Body of pancreas (tissue), 4 donors: ENCODE measurements around the gene TIMM10. TPM values are rescaled to one million over a fixed set of nuclear protein-coding genes. Genes with fewer than 3 reads are reported as not detected.

Experiments used
- ATAC-seq: fragments of 150-250 bp; one replicate; pipeline ENCODE4 v1.9.1; 2016
- DNase-seq, 4 donors: peaks; one replicate each; pipeline ENCODE4 v3.0.0-alpha.2; 2019
- H3K27ac ChIP-seq, 4 donors: fragments of 200-600 bp; sonication (generic); 1 replicate in 3 of 4; 2 replicates in 1 of 4; pipeline versions ENCODE4 v1.5.1 to v1.6.1; 2016 to 2019; ENCODE audit warnings: mild to moderate bottlenecking in 1 of 4, mixed read lengths in 1 of 4, moderate library complexity in 1 of 4
- H3K27me3 ChIP-seq, 2 donors: fragments of 200-600 bp; sonication (generic); one replicate each; pipeline ENCODE4 v1.6.0; 2016; ENCODE audit warnings: mild to moderate bottlenecking in 1 of 2
- H3K36me3 ChIP-seq, 2 donors: fragments of 200-600 bp; sonication (generic); replicated peaks in 1 of 2; 2 replicates each; pipeline ENCODE4 v1.5.1; 2016; ENCODE audit warnings: low read depth in 2 of 2; ENCODE audit not compliant: insufficient read depth in 1 of 2
- H3K4me1 ChIP-seq: fragments of 200-600 bp; sonication (generic); one replicate; pipeline ENCODE4 v1.6.0; 2016
- H3K4me3 ChIP-seq, 2 donors: fragments of 200-600 bp; sonication (generic); 1 replicate in 1 of 2; 2 replicates in 1 of 2; pipeline ENCODE4 v1.5.1; 2016 to 2019
- H3K9me3 ChIP-seq, 3 donors: fragments of 200-600 bp; sonication (generic); 1 replicate in 2 of 3; 2 replicates in 1 of 3; pipeline ENCODE4 v1.5.1; 2016
- POLR2A ChIP-seq, 3 donors: fragments of 450-650 bp; IDR thresholded peaks; one replicate each; pipeline ENCODE4 v1.6.1; 2016; ENCODE audit warnings: antibody characterized with exemption in 3 of 3, mild to moderate bottlenecking in 2 of 3
- WGBS, 2 donors: methylation state at CpG; one replicate each; pipeline ENCODE4 v1.1.5; 2017; 5-methylcytosine and 5-hydroxymethylcytosine counted together
- intact Hi-C: fragments of 100-400 bp; cut with DNase I; formaldehyde crosslinking; loops from one replicate; pipeline ENCODE4 v1.15.1; 2023
- total RNA-seq, 2 donors: library from RNA; depleted of rRNA; stranded (reverse); fragments of >200 nt; gene quantifications; one replicate each; pipeline ENCODE4 v1.1.0, GENCODE V29; 2016
- TF ChIP-seq, protein P1 (sequence below), 7 experiments: fragments of 450-650 bp in 4 of 7; fragments of 200-600 bp in 3 of 7; sonication (generic) in 3 of 7; IDR thresholded peaks; one replicate each; pipeline ENCODE4 v1.5.1; 2016 to 2019; ENCODE audit warnings: antibody characterized with exemption in 7 of 7

Gene TIMM10
- total RNA-seq, 2 donors from 2014 or later, result 5.6 to 24.4 TPM

DNA sequence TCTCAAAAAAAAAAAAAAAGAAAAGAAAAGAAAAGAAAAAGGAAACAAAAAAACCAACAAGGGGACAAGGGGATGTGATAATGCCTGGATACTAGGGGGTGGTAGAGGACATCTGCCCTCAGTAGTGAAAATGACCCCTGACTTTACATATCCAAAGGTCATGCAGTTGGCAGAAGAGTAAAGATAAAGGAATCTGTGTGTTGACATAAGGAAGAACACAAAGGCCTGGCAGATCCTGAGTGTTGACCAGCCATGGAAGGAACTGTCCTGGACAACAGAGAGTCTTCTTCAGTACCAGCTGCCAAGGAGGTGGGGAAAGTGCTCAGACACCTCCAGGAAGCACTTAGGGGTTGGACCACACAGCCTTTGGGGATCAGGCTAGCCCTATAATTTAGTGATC is 27.7 kb downstream of the TIMM10 start:
- Histone ChIP-seq H3K36me3 (no peaks in the 10 kb centered on the region), H3K27ac (peak overlapping the region; percentile 68 to 93 (median 92)), H3K27me3 (no peaks in the 10 kb centered on the region), H3K4me3 (no peak overlapping the region), H3K9me3 (no peaks in the 10 kb centered on the region), H3K4me1 (peaks cover 95% of the 10 kb centered on the region)
- DNase-seq (no peak), ATAC-seq (no peak)
- TF ChIP-seq POLR2A (IDR thresholded peaks at IDR 0.05), result no peak
- TF ChIP-seq, protein P1, sequence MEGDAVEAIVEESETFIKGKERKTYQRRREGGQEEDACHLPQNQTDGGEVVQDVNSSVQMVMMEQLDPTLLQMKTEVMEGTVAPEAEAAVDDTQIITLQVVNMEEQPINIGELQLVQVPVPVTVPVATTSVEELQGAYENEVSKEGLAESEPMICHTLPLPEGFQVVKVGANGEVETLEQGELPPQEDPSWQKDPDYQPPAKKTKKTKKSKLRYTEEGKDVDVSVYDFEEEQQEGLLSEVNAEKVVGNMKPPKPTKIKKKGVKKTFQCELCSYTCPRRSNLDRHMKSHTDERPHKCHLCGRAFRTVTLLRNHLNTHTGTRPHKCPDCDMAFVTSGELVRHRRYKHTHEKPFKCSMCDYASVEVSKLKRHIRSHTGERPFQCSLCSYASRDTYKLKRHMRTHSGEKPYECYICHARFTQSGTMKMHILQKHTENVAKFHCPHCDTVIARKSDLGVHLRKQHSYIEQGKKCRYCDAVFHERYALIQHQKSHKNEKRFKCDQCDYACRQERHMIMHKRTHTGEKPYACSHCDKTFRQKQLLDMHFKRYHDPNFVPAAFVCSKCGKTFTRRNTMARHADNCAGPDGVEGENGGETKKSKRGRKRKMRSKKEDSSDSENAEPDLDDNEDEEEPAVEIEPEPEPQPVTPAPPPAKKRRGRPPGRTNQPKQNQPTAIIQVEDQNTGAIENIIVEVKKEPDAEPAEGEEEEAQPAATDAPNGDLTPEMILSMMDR (IDR thresholded peaks at IDR 0.05), result no peak
- intact Hi-C loops, result no loop called here

GRCh38 chr11:57502376-57502775 is 28.2 kb downstream of the TIMM10 start:
- peak; percentile 48 to 70 (median 68) for DNase-seq
- no peak for TF ChIP-seq POLR2A (IDR thresholded peaks at IDR 0.05)
- TF ChIP-seq, protein P1 (IDR thresholded peaks at IDR 0.05), result no peak
- 36% methylated on average over 3 of the region's 3 CpGs for WGBS, 2 donors
- Histone ChIP-seq H3K9me3 (no peaks in the 10 kb centered on the region), H3K27ac (peak overlapping the region; percentile 79 to 93 (median 92)), H3K4me3 (no peak overlapping the region), H3K36me3 (no peaks in the 10 kb centered on the region), H3K27me3 (no peaks in the 10 kb centered on the region), H3K4me1 (peaks cover 96% of the 10 kb centered on the region)
- peak; percentile 10 for ATAC-seq
- intact Hi-C loops, result no loop called here

DNA sequence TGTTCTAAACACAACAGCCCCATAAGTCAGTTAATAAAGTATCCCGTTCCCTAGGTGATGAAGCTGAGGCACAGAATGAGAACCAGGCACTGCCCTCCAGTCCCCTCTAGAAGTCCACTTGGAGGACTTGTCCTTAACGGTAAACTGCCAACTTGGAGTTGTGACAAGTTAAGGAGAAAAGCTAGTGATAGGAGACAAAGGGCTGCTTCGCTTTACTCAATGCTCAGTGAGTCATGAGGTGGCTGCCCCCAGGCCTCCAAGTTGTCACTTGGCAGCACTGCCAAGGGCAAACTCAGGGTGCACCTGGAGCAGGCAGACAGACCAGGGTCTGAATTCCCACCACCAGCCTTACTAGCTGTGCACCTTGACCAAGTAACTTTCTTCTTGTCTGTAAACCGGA is 28.6 kb downstream of the TIMM10 start:
- peaks cover 97% of the 10 kb centered on the region for H3K4me1 ChIP-seq
- H3K9me3 ChIP-seq, result no peaks in the 10 kb centered on the region
- 23 to 31% methylated on average over 4 of the region's 4 CpGs for WGBS, 2 donors
- H3K27ac ChIP-seq, result peak overlapping the region; percentile 79 to 93 (median 92)
- no peaks in the 10 kb centered on the region for H3K36me3 ChIP-seq
- no peaks in the 10 kb centered on the region for H3K27me3 ChIP-seq
- DNase-seq (peak; percentile 88 to 95 (median 94)), ATAC-seq (peak; percentile 57)
- intact Hi-C loops, result no loop called here
- TF ChIP-seq, protein P1 (IDR thresholded peaks at IDR 0.05), result no peak
- TF ChIP-seq POLR2A (IDR thresholded peaks at IDR 0.05), result no peak
- no peak overlapping the region for H3K4me3 ChIP-seq

- Histone ChIP-seq H3K4me3 (no peak overlapping the region), H3K27ac (peak overlapping the region; percentile 90 to 94 (median 93)), H3K36me3 (no peaks in the 10 kb centered on the region), H3K27me3 (no peaks in the 10 kb centered on the region), H3K9me3 (no peaks in the 10 kb centered on the region), H3K4me1 (peaks cover 99% of the 10 kb centered on the region)
- no peak for DNase-seq
- TF ChIP-seq, protein P1 (IDR thresholded peaks at IDR 0.05), result no peak
- TF ChIP-seq POLR2A (IDR thresholded peaks at IDR 0.05), result no peak
- 50 to 57% methylated on average over 14 to 15 of the region's 15 CpGs for WGBS, 2 donors
- no peak for ATAC-seq
- intact Hi-C loops, result no loop called here
Observed at GRCh38 chr11:57500926-57501325, 29.6 kb downstream of the TIMM10 start.

- WGBS, 2 donors, result 40 to 43% methylated on average over 5 to 8 of the region's 8 CpGs
- no peaks in the 10 kb centered on the region for H3K27me3 ChIP-seq
- intact Hi-C loops, result no loop called here
- H3K9me3 ChIP-seq, result no peaks in the 10 kb centered on the region
- DNase-seq (peak; percentile 82 to 92 (median 91)), ATAC-seq (peak; percentile 20)
- peaks cover 99% of the 10 kb centered on the region for H3K4me1 ChIP-seq
- H3K27ac ChIP-seq, result peak overlapping the region; percentile 90 to 94 (median 93)
- H3K4me3 ChIP-seq, result no peak overlapping the region
- TF ChIP-seq, protein P1 (IDR thresholded peaks at IDR 0.05), result no peak
- no peak for TF ChIP-seq POLR2A (IDR thresholded peaks at IDR 0.05)
- no peaks in the 10 kb centered on the region for H3K36me3 ChIP-seq
Observed at GRCh38 chr11:57500515-57500914, 30.0 kb downstream of the TIMM10 start.
